GM19239 (cell line): Measurements from ENCODE around the gene HSD17B13.

Experiments used
- DNase-seq: peaks from one replicate; pipeline ENCODE4 v3.0.0; 2011; ENCODE audit warnings: low spot score; ENCODE audit not compliant: insufficient read length
- FAIRE-seq: peaks from 2 replicates; lab custom pipeline; 2011; peaks lifted over from hg19 to GRCh38; lab: Jason Lieb, UNC

HSD17B13 gene

DNA sequence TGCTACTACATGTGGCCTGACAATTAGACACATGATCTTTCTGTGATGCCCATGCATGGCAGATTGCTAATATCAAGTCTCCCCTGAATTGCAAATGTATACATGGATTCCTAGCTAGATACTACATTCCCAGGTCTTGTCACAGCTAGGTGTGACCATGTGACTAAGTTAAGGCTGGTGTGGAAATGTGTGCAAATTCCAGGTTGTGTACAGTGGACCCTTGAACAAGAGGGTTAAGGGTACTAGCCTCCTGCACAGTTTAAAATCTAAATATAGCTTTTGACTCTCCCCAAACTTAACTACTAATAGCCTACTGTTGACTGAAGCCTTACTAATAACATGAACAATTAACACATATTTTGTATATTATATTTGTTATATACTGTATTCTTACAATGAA, 48.4 kb downstream of the HSD17B13 start:
- no peak for FAIRE-seq
- no peak for DNase-seq

DNA sequence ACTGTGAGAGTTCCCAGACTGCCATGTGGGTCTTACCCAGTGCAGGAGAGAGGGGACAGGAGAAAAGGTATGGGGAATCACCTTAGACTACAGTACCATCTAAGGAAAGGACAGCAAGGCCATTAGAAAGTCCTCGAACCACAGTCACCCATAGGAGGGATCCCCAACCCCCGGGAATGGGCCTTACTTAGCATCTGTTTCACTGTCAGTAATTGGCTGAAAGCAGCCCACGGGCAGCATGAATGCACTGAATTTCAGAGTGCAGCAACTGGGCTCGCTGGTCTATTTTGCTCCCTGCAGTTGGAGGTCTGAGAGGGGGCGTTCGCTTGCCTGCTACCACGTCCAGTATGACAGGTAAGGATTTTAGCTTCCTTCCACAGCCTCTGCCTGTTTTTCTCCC, 51.9 kb downstream of the HSD17B13 start:
- DNase-seq (no peak), FAIRE-seq (no peak)

DNA sequence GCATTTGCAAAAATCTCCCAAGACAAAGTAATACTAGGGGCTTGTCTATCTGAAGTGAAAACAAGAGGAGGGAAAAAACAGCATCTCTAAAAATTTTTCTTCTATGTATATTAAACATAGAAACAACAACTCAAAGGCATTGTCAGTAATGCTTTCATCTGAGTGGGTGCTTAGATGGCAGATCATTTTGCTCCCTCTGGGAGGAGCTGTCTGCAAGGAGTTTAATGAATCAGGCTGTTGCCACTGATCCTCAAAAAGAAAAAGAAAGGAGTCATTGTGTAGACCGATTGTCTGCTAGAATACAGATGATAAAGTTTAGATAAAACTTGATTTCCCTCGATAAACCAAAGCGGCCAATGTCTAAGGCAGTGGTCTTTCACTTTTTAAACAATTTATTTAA, 52.5 kb downstream of the HSD17B13 start:
- no peak for FAIRE-seq
- no peak for DNase-seq

DNA sequence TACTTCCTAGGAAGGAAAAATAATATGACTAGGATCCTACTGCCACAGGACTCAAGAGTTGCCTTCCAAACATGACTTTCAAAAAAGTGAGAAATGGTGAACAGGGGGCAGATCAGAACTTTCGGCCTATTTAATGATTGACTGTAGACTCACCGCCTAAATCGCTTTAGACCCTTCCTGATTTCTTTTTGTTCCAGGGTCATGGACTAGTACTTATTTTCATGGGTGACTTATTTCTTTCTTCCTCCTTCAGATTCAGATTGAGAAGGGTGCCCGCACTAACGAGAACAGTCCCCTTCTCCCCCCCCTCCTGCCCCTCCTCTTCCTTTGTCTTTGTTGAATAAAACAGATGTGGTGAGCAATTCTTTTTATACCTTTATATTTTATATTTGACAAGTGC, 54.3 kb downstream of the HSD17B13 start:
- FAIRE-seq (no peak), DNase-seq (no peak)

DNA sequence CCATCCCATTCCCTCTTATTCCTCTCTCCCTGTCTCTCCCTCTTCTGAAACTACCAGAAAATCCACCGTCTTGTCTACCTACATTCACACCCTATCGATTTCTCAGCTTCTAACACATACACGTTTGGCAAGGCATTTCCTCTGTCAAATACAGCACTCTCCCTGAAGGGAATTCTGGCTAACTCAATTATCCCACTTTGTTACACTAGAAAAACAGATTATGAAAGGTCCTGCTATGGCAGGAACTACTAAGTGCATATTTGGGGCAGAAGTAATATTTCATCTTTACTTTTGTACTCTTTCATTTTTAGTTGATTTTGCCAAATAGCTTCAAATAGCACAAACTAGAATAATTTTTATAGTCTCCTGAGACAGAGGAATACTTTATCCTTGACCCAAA, 55.7 kb downstream of the HSD17B13 start:
- DNase-seq: no peak
- FAIRE-seq: no peak

DNA sequence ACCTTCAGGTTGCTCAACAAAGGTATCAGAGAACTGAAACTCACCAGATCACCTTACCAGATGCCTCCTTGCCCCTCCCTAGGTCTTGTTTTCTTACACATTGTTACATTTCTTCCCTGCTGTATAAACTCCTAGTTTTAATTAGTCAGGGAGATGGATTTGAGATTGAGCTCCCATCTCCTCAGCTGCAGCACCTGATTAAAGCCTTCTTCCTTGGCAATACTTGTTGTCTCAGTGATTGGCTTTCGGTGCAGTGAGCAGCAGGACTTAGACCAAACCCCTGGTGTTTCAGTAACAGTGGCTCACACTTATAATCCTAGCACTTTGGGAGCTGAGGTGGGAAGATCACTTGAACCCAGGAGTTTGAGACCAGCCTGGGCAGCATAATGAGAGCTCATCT, 59.8 kb downstream of the HSD17B13 start:
- no peak for FAIRE-seq

DNA sequence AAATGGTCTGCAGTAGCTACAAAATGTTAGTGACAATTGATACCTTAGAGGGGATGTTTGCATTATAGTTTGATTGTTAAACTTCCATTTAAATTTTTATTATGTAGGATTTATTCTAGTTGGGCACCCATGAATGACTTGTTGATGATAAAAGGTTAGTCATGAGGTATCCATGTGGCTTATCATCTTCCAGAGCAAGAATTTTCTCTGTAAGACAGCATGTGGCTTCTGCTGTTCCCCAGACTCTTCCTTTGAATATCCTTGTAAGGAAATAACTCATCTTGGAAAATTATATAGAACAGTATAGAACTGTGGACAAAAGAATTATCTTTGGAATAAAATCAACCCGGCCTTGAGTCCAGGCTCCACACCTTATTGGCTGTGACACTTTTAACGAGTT, 62.2 kb downstream of the HSD17B13 start:
- DNase-seq (no peak), FAIRE-seq (no peak)

More for the DNA sequence above, 59.8 kb downstream of the HSD17B13 start:
- no peak for DNase-seq

DNA sequence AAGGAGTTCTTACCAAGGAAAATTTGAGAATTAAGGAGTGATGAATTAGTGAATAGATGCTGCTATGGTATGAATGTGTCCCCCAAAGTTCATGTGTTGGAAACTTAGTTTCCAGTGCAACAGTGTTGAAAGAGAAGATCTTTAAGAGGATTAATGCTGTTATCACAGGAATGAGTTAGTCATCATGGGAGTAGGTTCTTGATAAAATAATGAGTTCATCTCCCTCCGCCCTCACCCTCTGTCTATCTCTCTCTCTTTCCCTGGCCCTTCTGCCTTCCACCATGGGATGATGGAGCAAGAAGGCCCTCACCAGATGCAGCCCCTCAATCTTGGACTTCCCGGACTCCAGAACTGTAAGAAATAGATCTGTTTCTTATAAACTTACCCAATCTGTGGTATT, 64.0 kb downstream of the HSD17B13 start:
- no peak for FAIRE-seq
- no peak for DNase-seq

DNA sequence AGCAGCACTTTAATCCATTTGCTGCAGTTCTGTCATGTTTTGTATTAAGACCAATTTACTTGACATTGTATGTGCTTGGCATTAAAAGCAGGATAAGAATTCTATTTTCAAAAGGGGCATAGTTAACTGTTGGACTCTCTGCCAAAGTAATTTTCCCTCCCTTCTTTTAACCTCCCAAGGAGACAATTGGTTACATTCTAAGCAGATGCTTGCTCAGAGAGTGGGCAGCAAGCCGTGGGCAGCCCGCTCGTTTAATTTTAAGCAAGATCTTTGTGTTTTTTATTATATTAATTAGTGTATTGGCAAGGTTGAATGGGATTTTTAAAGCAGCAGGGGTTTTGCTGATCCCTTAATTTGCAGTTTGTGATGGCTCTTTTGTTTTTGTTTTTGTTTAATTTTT, 65.2 kb downstream of the HSD17B13 start:
- no peak for FAIRE-seq
- DNase-seq: no peak

DNA sequence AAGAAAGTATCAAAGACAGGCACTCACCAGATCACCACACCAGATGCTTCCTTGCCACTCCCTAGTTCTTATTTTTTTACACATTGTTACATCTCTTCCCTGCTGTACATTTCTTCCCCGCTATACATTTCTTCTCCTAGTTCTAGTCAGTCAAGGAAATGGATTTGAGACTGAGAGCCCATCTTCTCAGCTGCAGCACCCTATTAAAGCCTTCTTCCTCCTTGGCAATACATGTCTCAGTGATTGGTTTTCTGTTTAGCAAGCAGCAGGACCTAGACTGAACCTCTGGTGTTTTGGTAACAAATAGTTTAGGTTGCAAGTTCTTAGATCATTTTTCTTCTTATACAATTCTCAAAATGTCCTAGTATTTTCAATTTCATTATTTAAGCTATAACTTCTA, 66.9 kb downstream of the HSD17B13 start:
- no peak for DNase-seq
- FAIRE-seq: no peak
